A549 (cell line): Measurements from ENCODE around the gene ECT2. TPM values are rescaled to one million over a fixed set of nuclear protein-coding genes. Genes with fewer than 3 reads are reported as not detected.

Experiments
- ATAC-seq, 2 experiments: fragments of 200-7000 bp in 1 of 2; fragments of >200 bp in 1 of 2; cut with Nextera tagmentation in 1 of 2; cut with Tn5 transposase in 1 of 2; 3 replicates each; pipeline versions ENCODE4 v1.8.0 to v1.9.1; 2018 to 2020; ENCODE audit warnings: mild to moderate bottlenecking in 1 of 2, moderate library complexity in 1 of 2
- CTCF ChIA-PET: fragments of 300-600 bp; sonication (Branson Sonifier 250); formaldehyde crosslinking; extraction: SDS; loops from one replicate; lab custom pipeline; 2021; ENCODE audit warnings: antibody characterized with exemption, inconsistent platforms; lab: Yijun Ruan, JAX
- POLR2A ChIA-PET: fragments of 350-600 bp; formaldehyde crosslinking; extraction: SDS; loops from one replicate; lab custom pipeline; 2021; ENCODE audit warnings: antibody characterized with exemption, inconsistent platforms; lab: Yijun Ruan, JAX
- DNase-seq, 2 experiments: peaks; one replicate each; pipeline versions ENCODE4 v3.0.0 to v3.0.0-alpha.2; 2011 to 2016; ENCODE audit warnings: low read depth in 1 of 2, low spot score in 1 of 2
- FAIRE-seq: peaks from 2 replicates; lab custom pipeline; 2011; peaks lifted over from hg19 to GRCh38; lab: Jason Lieb, UNC
- H3K27ac ChIP-seq, 2 experiments: fragments of >200 bp; sonication (Bioruptor Twin); formaldehyde crosslinking; 3 replicates each; pipeline ENCODE4 v1.5.1; 2016 to 2017
- H3K4me1 ChIP-seq: fragments of >200 bp; sonication (Bioruptor Twin); formaldehyde crosslinking; 3 replicates; pipeline ENCODE4 v1.6.1; 2016
- H3K4me2 ChIP-seq: fragments of >200 bp; sonication (Bioruptor Twin); formaldehyde crosslinking; 3 replicates; pipeline ENCODE4 v1.6.1; 2016
- H3K4me3 ChIP-seq: fragments of >200 bp; sonication (Bioruptor Twin); formaldehyde crosslinking; 3 replicates; pipeline ENCODE4 v1.5.1; 2016
- H3K9me3 ChIP-seq: fragments of >200 bp; sonication (Bioruptor Twin); formaldehyde crosslinking; 3 replicates; pipeline ENCODE4 v1.6.1; 2016
- BHLHE40 ChIP-seq: IDR thresholded peaks from 2 replicates; pipeline ENCODE4 v1.6.1; 2012; ENCODE audit warnings: low read depth, low read length, inconsistent platforms
- CBX2 ChIP-seq: fragments of 200-600 bp; sonication (generic); IDR thresholded peaks from 2 replicates; pipeline ENCODE4 v1.6.1; 2016; ENCODE audit warnings: low read depth, mild to moderate bottlenecking, borderline replicate concordance
- CEBPB ChIP-seq, 2 experiments: fragments of >200 bp in 1 of 2; sonication (Bioruptor Twin) in 1 of 2; formaldehyde crosslinking in 1 of 2; IDR thresholded peaks; 2 replicates each; pipeline ENCODE4 v1.6.1; 2012 to 2016
- EP300 ChIP-seq, 2 experiments: fragments of >200 bp; sonication (Bioruptor Twin); formaldehyde crosslinking; IDR thresholded peaks; 2 replicates in 1 of 2; 3 replicates in 1 of 2; pipeline ENCODE4 v1.6.1; 2016 to 2017
- FOXS1 ChIP-seq: fragments of 250-450 bp; sonication (Bioruptor Pico); IDR thresholded peaks from 2 replicates; pipeline ENCODE4 v1.5.0; 2020; ENCODE audit warnings: mild to moderate bottlenecking, moderate library complexity
- JUN ChIP-seq, 2 experiments: fragments of >200 bp; sonication (Bioruptor Twin); formaldehyde crosslinking; IDR thresholded peaks; 2 replicates in 1 of 2; 3 replicates in 1 of 2; pipeline ENCODE4 v1.6.1; 2016 to 2017
- KDM1A ChIP-seq: fragments of 200-600 bp; sonication (generic); IDR thresholded peaks from 2 replicates; pipeline ENCODE4 v1.6.1; 2016; ENCODE audit warnings: low read depth, mild to moderate bottlenecking
- MAFK ChIP-seq: fragments of 450-650 bp; IDR thresholded peaks from 2 replicates; pipeline ENCODE4 v1.6.1; 2014; ENCODE audit not compliant: partially characterized antibody
- NPAS2 ChIP-seq: fragments of 250-450 bp; sonication (Bioruptor Pico); IDR thresholded peaks from 2 replicates; pipeline ENCODE4 v1.8.0; 2022; ENCODE audit warnings: mild to moderate bottlenecking, moderate library complexity, borderline replicate concordance
- PHF8 ChIP-seq: fragments of 200-600 bp; sonication (generic); IDR thresholded peaks from 2 replicates; pipeline ENCODE4 v1.6.1; 2016; ENCODE audit warnings: low read depth, mild to moderate bottlenecking, antibody characterized with exemption, moderate library complexity, borderline replicate concordance
- POLR2A ChIP-seq: IDR thresholded peaks from 2 replicates; pipeline ENCODE4 v1.6.1; 2012; ENCODE audit warnings: mild to moderate bottlenecking, low read length
- TFCP2L1 ChIP-seq: fragments of 250-450 bp; sonication (Bioruptor Pico); IDR thresholded peaks from 2 replicates; pipeline ENCODE4 v1.5.0; 2021; ENCODE audit warnings: mild to moderate bottlenecking
- ZC3H11A ChIP-seq: fragments of 450-650 bp; IDR thresholded peaks from 2 replicates; pipeline ENCODE4 v1.6.1; 2014; ENCODE audit warnings: antibody characterized with exemption, mild to moderate bottlenecking
- ZFP36 ChIP-seq: fragments of 450-650 bp; IDR thresholded peaks from 2 replicates; pipeline ENCODE4 v1.6.1; 2014; ENCODE audit warnings: borderline replicate concordance; ENCODE audit not compliant: partially characterized antibody
- ZSCAN20 ChIP-seq: fragments of 250-450 bp; sonication (Bioruptor Pico); IDR thresholded peaks from 2 replicates; pipeline ENCODE4 v1.8.0; 2022; ENCODE audit warnings: mild to moderate bottlenecking, moderate library complexity
- WGBS: methylation state at CpG from one replicate; pipeline ENCODE4 v1.1.6; 2017; ENCODE audit errors: missing lambda C conversion rate; 5-methylcytosine and 5-hydroxymethylcytosine counted together
- polyA plus RNA-seq, 4 experiments: library from polyadenylated mRNA; depleted of rRNA in 3 of 4; stranded (reverse); fragments of >200 nt; fragmentation: RNase III in 1 of 4; extraction: RNeasy Plus Mini Kit Qiagen cat#74134 plus additional on column Dnase treatment in 1 of 4; gene quantifications; 2 replicates in 3 of 4; 3 replicates in 1 of 4; pipeline ENCODE4 v1.2.3, GENCODE V29; 2011 to 2017
- TF ChIP-seq, protein P1 (sequence below): IDR thresholded peaks from 2 replicates; pipeline ENCODE4 v1.6.1; 2012; ENCODE audit warnings: low read depth, borderline replicate concordance
- TF ChIP-seq, protein P2 (sequence below): fragments of 450-650 bp; IDR thresholded peaks from 2 replicates; pipeline ENCODE4 v1.6.1; 2014; ENCODE audit warnings: antibody characterized with exemption
- TF ChIP-seq, protein P3 (sequence below): IDR thresholded peaks from 2 replicates; pipeline ENCODE4 v1.6.1; 2012
- TF ChIP-seq, protein P4 (sequence below): fragments of 250-450 bp; sonication (Bioruptor Pico); IDR thresholded peaks from 2 replicates; pipeline ENCODE4 v1.5.0; 2021; ENCODE audit warnings: mild to moderate bottlenecking, moderate library complexity, borderline replicate concordance
- TF ChIP-seq, protein P5 (sequence below): fragments of 250-450 bp; sonication (Bioruptor Pico); IDR thresholded peaks from 2 replicates; pipeline ENCODE4 v1.5.0; 2020; ENCODE audit warnings: low read depth, mild to moderate bottlenecking, moderate library complexity

ECT2 gene
- polyA plus RNA-seq, 2 of the 4 experiments (the other 2 are of a cell fraction), result 96.5 to 187 TPM

DNA sequence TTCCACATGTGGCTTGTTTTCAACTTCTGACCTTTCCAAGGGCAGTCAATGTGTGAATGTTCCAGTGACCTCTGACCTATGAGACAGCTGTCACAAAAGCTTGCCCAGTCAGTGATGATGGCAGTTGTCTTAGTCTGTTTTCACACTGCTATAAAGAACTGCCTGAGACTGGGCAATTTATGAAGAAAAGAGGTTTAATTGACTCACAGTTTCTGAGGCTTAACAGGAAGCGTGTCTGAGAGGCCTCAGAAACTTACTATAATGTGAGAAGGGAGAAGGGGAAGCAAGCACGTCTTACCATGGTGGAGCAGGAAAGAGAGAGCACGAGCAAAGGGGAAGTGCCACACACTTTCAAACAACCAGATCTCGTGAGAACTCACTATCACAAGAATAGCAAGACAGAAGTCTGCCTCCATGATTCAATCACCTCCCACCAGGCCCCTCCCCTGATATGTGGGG is 95.6 kb downstream of the ECT2 start:
- Histone ChIP-seq H3K4me2 (no peak overlapping the region), H3K4me1 (no peaks in the 10 kb centered on the region), H3K4me3 (no peak overlapping the region), H3K27ac (no peak overlapping the region), H3K9me3 (no peaks in the 10 kb centered on the region)
- POLR2A ChIA-PET, result no interaction called here
- DNase-seq (no peak), ATAC-seq (no peak), FAIRE-seq (peak; percentile 7)
- CTCF ChIA-PET, result no interaction called here
- 37% methylated on average over 4 of the region's 4 CpGs for WGBS
- TF ChIP-seq KDM1A (no peak), CEBPB (IDR thresholded peaks at IDR 0.05) (no peak), FOXS1 (no peak), BHLHE40 (no peak), EP300 (IDR thresholded peaks at IDR 0.05) (no peak), ZFP36 (no peak)

DNA sequence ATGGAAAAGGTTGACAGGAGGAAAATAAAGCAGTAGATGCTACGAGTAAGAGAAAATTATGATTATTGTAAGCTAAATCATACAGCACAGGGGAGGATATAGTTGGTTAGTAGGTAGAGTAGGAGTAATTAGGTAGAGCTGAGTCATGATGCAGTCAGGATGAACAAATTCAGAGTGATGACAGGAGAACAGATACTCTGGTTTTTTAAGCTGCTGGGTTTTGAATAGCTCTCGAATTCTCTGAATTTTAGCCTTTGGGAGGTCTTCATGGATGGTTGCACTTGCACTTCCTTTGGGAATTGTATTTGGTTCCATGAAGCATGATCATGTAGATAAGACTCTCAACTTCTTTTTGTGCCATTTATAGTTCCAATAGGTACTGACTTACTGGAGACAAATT is 96.2 kb downstream of the ECT2 start:
- no peaks in the 10 kb centered on the region for H3K4me1 ChIP-seq
- DNase-seq (no peak), ATAC-seq (no peak), FAIRE-seq (no peak)
- H3K4me2 ChIP-seq, result no peak overlapping the region
- H3K27ac ChIP-seq, result no peak overlapping the region
- ChIA-PET CTCF (no interaction called here), POLR2A (no interaction called here)
- WGBS, result 17% methylated on average over 2 of the region's 2 CpGs
- no peaks in the 10 kb centered on the region for H3K9me3 ChIP-seq
- no peak overlapping the region for H3K4me3 ChIP-seq
- TF ChIP-seq, protein P1, sequence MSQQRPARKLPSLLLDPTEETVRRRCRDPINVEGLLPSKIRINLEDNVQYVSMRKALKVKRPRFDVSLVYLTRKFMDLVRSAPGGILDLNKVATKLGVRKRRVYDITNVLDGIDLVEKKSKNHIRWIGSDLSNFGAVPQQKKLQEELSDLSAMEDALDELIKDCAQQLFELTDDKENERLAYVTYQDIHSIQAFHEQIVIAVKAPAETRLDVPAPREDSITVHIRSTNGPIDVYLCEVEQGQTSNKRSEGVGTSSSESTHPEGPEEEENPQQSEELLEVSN, result no peak
- TF ChIP-seq CBX2 (no peak), NPAS2 (CRISPR knock-in tag) (no peak), ZFP36 (no peak)
- TF ChIP-seq, protein P2, sequence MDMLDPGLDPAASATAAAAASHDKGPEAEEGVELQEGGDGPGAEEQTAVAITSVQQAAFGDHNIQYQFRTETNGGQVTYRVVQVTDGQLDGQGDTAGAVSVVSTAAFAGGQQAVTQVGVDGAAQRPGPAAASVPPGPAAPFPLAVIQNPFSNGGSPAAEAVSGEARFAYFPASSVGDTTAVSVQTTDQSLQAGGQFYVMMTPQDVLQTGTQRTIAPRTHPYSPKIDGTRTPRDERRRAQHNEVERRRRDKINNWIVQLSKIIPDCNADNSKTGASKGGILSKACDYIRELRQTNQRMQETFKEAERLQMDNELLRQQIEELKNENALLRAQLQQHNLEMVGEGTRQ, result no peak

DNA sequence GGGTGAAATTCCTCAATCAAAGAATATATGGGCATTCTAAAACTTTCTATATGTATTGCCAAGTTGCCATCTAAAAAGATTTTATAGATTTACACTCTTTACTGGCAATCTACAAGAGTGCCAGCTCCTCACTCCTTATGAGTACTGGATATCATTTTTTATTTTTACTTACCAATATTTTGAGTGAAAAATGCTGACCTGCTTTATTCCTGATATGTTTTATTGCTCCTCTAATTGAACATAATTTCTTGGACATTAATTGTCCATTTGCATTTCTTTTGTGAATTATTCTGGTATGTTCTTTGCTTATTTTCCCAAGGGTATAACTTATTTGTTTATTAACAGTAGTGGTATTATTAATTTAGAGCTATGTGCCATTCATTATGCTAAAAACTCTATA is 96.8 kb downstream of the ECT2 start:
- ATAC-seq (no peak), DNase-seq (no peak), FAIRE-seq (no peak)
- Histone ChIP-seq H3K27ac (no peak overlapping the region), H3K4me1 (no peaks in the 10 kb centered on the region), H3K4me3 (no peak overlapping the region), H3K9me3 (no peaks in the 10 kb centered on the region), H3K4me2 (no peak overlapping the region)
- POLR2A ChIA-PET, result no interaction called here
- CTCF ChIA-PET, result no interaction called here
- TF ChIP-seq, protein P3, sequence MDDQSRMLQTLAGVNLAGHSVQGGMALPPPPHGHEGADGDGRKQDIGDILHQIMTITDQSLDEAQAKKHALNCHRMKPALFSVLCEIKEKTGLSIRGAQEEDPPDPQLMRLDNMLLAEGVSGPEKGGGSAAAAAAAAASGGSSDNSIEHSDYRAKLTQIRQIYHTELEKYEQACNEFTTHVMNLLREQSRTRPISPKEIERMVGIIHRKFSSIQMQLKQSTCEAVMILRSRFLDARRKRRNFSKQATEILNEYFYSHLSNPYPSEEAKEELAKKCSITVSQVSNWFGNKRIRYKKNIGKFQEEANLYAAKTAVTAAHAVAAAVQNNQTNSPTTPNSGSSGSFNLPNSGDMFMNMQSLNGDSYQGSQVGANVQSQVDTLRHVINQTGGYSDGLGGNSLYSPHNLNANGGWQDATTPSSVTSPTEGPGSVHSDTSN, result no peak
- TF ChIP-seq MAFK, result peak; percentile 64

DNA sequence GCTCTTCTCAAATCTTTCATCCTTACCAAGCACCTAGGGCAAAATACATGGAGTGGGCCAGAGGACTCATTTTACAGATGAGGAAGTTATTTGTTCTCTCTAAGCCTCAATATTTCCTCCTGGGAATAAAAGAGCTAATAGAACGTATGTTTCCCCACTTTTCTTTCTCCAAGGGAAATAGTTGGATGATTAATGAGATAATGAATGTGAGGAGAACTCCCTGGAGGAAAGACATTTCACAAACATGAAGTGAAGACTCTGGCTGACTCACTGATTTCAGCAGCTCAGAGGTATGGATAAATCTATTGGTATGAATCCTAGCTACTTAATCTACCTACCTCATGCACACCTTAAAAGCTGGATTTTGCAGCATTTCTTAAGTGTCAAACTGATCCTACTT is 98.4 kb downstream of the ECT2 start:
- Histone ChIP-seq H3K4me1 (no peaks in the 10 kb centered on the region), H3K4me3 (no peak overlapping the region), H3K9me3 (no peaks in the 10 kb centered on the region), H3K27ac (no peak overlapping the region), H3K4me2 (no peak overlapping the region)
- no peak for ATAC-seq
- DNase-seq, result no peak
- ChIA-PET CTCF (interaction anchor here (0.9 kb wide), 1 partner anchor 11 kb away, joined by 3 read pairs; no protein-coding TSS in a partner anchor), POLR2A (no interaction called here)
- no peak for FAIRE-seq
- 0% methylated on average over 1 of the region's 1 CpG for WGBS
- TF ChIP-seq, protein P4, sequence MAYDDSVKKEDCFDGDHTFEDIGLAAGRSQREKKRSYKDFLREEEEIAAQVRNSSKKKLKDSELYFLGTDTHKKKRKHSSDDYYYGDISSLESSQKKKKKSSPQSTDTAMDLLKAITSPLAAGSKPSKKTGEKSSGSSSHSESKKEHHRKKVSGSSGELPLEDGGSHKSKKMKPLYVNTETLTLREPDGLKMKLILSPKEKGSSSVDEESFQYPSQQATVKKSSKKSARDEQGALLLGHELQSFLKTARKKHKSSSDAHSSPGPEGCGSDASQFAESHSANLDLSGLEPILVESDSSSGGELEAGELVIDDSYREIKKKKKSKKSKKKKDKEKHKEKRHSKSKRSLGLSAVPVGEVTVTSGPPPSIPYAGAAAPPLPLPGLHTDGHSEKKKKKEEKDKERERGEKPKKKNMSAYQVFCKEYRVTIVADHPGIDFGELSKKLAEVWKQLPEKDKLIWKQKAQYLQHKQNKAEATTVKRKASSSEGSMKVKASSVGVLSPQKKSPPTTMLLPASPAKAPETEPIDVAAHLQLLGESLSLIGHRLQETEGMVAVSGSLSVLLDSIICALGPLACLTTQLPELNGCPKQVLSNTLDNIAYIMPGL (CRISPR knock-in tag), result no peak
- TF ChIP-seq ZSCAN20 (CRISPR knock-in tag) (no peak), TFCP2L1 (no peak), POLR2A (no peak), FOXS1 (no peak), PHF8 (no peak), JUN (IDR thresholded peaks at IDR 0.05) (no peak), ZC3H11A (no peak)
- TF ChIP-seq, protein P5, sequence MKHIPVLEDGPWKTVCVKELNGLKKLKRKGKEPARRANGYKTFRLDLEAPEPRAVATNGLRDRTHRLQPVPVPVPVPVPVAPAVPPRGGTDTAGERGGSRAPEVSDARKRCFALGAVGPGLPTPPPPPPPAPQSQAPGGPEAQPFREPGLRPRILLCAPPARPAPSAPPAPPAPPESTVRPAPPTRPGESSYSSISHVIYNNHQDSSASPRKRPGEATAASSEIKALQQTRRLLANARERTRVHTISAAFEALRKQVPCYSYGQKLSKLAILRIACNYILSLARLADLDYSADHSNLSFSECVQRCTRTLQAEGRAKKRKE, result no peak
- TF ChIP-seq, protein P3, result no peak
- TF ChIP-seq, protein P2, result no peak
